GM19468 (cell line): ENCODE measurements around the gene VAV2.
"Not testable (repeated sequence)": the region's sequence is repeated elsewhere in the genome, so short reads cannot be mapped to it uniquely, and the experiment has no call there.

Experiments
- ATAC-seq: cut with Tn5 transposase; IDR thresholded peaks from one replicate; pipeline ENCODE4 v1.9.1; 2021; ENCODE audit warnings: mild to moderate bottlenecking, moderate library complexity, moderate number of reproducible peaks; ENCODE audit not compliant: unreplicated experiment; ENCODE audit errors: extremely low read depth

VAV2 gene

GRCh38 chr9:133904346-133905090 is 87.6 kb downstream of the VAV2 start:
- no peak for ATAC-seq

GRCh38 chr9:133901184-133901835 is 90.8 kb downstream of the VAV2 start:
- ATAC-seq, result no peak

- ATAC-seq, result no peak
These were observed 94.4 kb downstream of the VAV2 start for GRCh38 chr9:133897675-133898074.

GRCh38 chr9:133896007-133896406 is 96.1 kb downstream of the VAV2 start:
- ATAC-seq, result not testable (repeated sequence)

GRCh38 chr9:133895335-133895734 is 96.8 kb downstream of the VAV2 start:
- no peak for ATAC-seq

GRCh38 chr9:133894377-133895321 is 97.5 kb downstream of the VAV2 start:
- ATAC-seq, result no peak

- ATAC-seq, result no peak
These were observed 98.7 kb downstream of the VAV2 start for GRCh38 chr9:133893191-133893994.

GRCh38 chr9:133892193-133892920 is 99.8 kb downstream of the VAV2 start:
- no peak for ATAC-seq

GRCh38 chr9:133891741-133892140 is 100.4 kb downstream of the VAV2 start:
- no peak for ATAC-seq

- no peak for ATAC-seq
These were observed 101.5 kb downstream of the VAV2 start for GRCh38 chr9:133890583-133890982.

- no peak for ATAC-seq
These were observed 102.4 kb downstream of the VAV2 start for GRCh38 chr9:133889584-133890301.

GRCh38 chr9:133888809-133889491 is 103.2 kb downstream of the VAV2 start:
- ATAC-seq, result no peak

- ATAC-seq, result no peak
These were observed 103.9 kb downstream of the VAV2 start for GRCh38 chr9:133888048-133888808.

- no peak for ATAC-seq
These were observed 104.5 kb downstream of the VAV2 start for GRCh38 chr9:133887540-133888047.

- no peak for ATAC-seq
These were observed 105.3 kb downstream of the VAV2 start for GRCh38 chr9:133886563-133887501.
